ENCODE data around the gene SUB1.
"Not testable (repeated sequence)": the region's sequence is repeated elsewhere in the genome, so short reads cannot be mapped to it uniquely, and the experiment has no call there.

Gene SUB1

DNA sequence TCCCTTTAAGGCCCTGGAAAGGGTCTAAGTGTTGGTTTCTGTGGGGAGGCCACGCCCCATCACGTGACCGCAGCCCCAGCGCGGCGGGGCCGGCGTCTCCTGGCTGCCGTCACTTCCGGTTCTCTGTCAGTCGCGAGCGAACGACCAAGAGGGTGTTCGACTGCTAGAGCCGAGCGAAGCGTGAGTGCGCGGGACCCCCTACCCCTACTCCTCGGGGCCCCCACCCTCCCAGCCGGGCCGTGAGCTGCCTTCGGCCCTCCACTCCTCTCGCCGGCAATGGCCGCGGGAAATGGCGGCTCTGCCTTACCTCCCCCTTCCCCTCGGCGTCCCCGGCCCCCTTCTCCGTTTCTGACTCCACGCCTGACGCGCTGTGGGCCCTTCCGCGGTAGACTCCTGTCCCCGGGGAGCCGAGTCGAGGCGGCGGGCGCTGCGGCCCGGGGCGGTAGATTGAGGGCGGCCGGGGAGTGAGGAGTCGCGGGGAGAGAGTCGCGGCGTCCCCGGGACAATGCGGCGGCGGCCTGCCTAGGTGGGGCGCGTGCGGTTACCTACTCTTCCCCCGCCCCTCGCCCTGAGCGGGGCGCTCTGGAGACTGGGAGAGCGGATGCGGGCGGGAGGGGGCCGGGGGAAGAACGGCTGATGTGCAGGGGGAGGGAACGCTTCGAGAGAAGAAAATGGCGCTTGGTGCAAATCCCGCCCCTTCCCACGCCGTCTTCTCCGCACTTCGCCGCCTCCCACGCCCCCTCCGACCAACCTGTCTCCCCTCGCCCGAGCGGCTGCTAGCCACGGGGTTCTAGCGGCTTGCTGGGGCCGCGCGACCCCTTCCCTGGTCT is at the start of gene SUB1:
Gene SUB1 (plus strand): TSS at position 112 of the 830 bp plus-strand sequence. CDS start 2,956 bp downstream, outside the sequence.
- TF ChIP-seq, protein P1, sequence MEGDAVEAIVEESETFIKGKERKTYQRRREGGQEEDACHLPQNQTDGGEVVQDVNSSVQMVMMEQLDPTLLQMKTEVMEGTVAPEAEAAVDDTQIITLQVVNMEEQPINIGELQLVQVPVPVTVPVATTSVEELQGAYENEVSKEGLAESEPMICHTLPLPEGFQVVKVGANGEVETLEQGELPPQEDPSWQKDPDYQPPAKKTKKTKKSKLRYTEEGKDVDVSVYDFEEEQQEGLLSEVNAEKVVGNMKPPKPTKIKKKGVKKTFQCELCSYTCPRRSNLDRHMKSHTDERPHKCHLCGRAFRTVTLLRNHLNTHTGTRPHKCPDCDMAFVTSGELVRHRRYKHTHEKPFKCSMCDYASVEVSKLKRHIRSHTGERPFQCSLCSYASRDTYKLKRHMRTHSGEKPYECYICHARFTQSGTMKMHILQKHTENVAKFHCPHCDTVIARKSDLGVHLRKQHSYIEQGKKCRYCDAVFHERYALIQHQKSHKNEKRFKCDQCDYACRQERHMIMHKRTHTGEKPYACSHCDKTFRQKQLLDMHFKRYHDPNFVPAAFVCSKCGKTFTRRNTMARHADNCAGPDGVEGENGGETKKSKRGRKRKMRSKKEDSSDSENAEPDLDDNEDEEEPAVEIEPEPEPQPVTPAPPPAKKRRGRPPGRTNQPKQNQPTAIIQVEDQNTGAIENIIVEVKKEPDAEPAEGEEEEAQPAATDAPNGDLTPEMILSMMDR (IDR thresholded peaks at IDR 0.05; ENCODE audit: low read depth, low read length): no peak
- peak within 1 kb of the TSS; percentile 87 for H3K4me3 ChIP-seq (ENCODE audit: low read depth, low read length)

- TF ChIP-seq, protein P1 (IDR thresholded peaks at IDR 0.05; ENCODE audit: low read depth, low read length): no peak
- H3K4me3 ChIP-seq (ENCODE audit: low read depth, low read length): no peak overlapping the region
These were observed 49.1 kb upstream of the SUB1 start for GRCh38 chr5:32536246-32536645.

DNA sequence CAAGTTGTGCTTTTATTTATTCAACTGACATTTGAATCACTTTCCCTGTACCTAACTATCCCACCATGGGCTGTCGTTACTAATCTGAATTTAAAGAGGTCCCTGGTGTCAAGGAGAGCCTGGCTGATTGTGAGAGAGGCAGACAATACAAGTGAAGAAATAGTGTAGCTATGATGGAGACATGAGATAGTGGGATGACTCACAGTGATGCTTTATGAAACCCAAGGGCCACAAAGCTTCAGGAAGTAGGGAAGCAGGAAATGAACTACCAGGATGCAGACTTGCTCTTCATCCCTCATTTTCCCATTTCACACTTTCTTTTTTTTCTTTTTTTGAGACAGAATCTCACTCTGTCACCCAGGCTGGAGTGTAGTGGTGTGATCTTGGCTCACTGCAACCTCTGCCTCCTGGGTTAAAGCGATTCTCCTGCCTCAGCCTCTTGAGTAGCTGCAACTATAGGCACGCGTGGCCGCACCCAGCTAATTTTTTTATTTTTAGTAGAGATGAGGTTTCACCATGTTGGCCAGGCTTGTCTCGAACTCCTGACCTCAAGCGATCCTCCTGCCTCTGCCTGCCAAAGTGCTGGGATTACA is 47.8 kb upstream of the SUB1 start:
- not testable (repeated sequence) for H3K4me3 ChIP-seq (ENCODE audit: low read depth, low read length)

DNA sequence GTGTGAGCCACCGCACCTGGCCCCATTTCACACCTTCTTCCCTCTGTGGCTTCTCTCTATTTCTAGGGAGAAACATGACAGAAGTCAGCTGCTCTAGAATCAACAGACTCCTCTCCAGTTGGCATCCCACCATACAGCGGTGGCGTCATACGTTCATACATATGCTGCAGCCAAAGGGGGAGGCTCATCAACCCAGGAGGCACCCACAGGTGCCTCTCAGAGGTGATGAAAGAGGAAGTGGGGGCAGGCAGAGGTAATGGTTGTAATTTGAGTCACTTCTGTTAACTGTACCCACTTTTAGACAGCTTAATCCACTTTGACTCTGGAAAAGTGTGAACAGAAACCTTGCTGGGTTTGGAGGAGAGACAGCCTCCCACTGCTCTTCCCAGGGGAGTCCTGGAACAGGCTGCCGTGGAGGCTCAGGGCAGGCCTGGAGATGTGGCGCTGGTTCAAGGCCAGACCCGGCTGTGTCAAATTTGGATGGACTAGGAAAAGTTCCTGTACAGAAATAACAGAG is 47.3 kb upstream of the SUB1 start:
- TF ChIP-seq, protein P1 (IDR thresholded peaks at IDR 0.05; ENCODE audit: low read depth, low read length): no peak
- H3K4me3 ChIP-seq (ENCODE audit: low read depth, low read length): no peak overlapping the region

GRCh38 chr5:32539981-32540845 is 45.1 kb upstream of the SUB1 start:
- TF ChIP-seq, protein P1 (IDR thresholded peaks at IDR 0.05; ENCODE audit: low read depth, low read length): no peak
- H3K4me3 ChIP-seq (ENCODE audit: low read depth, low read length): no peak overlapping the region

DNA sequence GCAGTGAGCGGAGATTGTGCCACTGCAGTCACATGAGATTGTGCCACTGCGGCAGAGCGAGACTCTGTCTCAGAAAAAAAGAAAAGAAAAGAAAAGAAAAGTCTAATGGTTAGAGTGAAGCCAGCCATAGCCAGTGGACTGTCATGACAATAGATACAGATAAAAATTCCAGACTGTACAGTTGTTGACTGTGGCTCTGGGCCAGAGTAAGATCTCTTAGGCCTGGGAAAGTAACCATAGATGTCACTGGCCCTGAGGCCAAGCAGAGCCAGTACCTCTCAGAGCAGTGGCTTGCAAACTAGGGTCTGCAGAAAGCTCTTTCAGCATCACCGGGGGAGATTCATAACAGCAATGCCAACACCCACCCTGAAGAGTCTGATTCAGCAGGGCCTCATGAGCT is 44.1 kb upstream of the SUB1 start:
- TF ChIP-seq, protein P1 (IDR thresholded peaks at IDR 0.05; ENCODE audit: low read depth, low read length): no peak

GRCh38 chr5:32542216-32543059 is 42.9 kb upstream of the SUB1 start:
- no peak overlapping the region for H3K4me3 ChIP-seq (ENCODE audit: low read depth, low read length)
- TF ChIP-seq, protein P1 (IDR thresholded peaks at IDR 0.05; ENCODE audit: low read depth, low read length): no peak

More for the DNA sequence above, 44.1 kb upstream of the SUB1 start:
- H3K4me3 ChIP-seq (ENCODE audit: low read depth, low read length): no peak overlapping the region

Measured in WI38 (cell line).